ENCODE data around the gene SHISA5.

SHISA5 gene

DNA sequence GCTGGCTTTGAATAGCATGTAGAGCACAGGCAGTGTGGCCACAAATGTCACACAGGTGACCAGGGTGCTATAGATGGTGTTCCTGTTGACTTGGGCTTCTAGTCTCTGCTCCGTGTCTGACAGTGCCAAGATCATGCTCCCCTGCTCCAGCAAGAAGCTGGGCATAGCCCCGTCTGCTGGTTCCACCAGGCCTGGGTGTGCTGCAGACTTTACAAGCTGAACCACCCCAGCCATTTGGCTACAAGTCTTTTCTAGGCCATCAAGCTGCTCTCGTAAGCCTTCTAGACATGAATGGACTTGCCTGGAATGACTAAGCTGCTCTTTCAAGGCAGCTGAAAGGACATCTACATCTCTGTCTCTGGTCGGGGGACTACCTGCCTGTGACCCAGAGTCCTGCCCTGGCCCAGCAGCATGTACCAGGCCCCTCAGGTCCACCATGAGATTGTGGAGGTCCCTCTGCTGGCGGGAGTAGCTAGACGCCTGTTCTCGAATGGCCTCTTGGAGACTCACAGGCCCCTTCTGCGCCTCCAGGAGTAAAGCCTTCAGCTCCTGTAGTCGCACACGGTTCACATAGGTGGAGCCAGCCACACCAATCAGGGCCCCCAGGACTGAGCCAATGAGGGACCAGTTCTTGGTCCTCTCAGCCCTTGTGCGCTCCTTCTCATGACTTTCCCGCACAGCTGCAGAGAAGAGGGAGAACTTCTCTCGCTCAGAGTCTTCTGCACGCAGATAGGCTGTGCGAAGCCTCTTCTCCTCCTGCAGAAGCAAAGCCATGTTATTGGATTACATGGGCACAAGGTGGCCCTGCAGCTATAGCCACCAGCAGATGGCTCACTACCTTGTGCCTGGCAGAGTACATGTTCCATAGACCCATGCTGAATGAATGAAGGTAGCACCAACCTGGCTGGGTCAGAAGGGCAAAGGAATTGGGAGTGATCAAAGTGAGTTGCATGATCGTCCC is 71.3 kb downstream of the SHISA5 start:
- no peak for DNase-seq (ENCODE audit: extremely low read depth, low read depth)

DNA sequence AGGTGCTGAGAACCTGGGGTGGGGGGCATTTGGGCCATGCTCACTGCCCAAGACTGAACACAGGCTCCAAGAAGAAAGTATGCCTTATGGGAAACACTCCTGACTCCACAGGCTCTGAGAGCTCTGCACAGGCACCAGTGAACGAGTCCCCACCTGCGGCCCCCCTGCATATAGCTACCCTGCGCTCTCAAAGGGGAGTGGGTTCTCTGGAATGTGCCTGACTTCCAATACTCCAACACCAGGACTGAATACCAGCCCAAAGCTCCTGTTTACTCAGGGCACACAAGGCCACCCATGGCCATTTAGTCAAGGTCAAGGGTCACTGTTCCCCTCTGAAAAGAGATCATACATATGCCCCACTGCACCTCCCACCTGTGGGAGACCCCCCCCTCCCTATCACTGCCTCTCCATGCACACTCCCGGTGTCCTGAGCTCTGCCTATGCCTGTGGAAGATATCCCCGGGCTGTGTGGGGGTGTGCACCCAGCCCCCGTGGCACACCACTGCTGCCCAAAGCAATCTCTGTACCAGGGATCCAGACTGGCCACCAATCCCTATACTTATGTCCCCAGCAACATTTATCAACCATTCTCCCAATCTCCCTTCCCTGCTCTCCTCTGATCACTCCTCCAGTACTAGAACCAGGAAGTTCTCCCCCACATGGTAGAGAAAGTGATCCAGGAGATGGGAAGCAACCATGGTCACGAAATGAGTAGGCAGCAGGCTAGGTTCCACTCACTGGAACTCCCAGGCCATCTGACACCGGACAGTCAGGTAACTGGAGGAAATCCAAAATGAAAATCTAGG is 72.5 kb downstream of the SHISA5 start:
- no peak for DNase-seq (ENCODE audit: extremely low read depth, low read depth)
- TF ChIP-seq, protein P1, sequence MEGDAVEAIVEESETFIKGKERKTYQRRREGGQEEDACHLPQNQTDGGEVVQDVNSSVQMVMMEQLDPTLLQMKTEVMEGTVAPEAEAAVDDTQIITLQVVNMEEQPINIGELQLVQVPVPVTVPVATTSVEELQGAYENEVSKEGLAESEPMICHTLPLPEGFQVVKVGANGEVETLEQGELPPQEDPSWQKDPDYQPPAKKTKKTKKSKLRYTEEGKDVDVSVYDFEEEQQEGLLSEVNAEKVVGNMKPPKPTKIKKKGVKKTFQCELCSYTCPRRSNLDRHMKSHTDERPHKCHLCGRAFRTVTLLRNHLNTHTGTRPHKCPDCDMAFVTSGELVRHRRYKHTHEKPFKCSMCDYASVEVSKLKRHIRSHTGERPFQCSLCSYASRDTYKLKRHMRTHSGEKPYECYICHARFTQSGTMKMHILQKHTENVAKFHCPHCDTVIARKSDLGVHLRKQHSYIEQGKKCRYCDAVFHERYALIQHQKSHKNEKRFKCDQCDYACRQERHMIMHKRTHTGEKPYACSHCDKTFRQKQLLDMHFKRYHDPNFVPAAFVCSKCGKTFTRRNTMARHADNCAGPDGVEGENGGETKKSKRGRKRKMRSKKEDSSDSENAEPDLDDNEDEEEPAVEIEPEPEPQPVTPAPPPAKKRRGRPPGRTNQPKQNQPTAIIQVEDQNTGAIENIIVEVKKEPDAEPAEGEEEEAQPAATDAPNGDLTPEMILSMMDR (IDR thresholded peaks at IDR 0.05; ENCODE audit: low read depth, low read length), result no peak

More for the DNA sequence above, 71.3 kb downstream of the SHISA5 start:
- TF ChIP-seq, protein P1 (IDR thresholded peaks at IDR 0.05; ENCODE audit: low read depth, low read length), result no peak

DNA sequence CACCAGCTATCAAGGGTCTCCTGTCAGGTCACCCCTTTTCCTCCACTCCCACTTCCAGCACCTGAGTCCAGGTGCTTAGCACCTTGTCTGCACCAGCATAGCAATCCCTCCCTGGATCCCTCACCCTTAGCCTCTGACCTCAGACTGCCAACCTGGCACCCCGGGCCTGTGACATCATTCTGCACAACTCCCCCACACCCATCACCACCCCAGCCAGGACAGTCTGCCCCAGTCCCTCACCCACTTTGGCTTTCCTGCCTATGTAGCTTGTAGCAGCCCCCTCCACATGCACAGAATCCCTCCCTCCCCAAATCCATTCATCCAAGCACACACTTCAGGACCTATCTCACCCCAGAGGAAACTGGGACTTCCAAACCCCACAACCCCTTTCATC is 73.3 kb downstream of the SHISA5 start:
- no peak for DNase-seq (ENCODE audit: extremely low read depth, low read depth)
- TF ChIP-seq, protein P1 (IDR thresholded peaks at IDR 0.05; ENCODE audit: low read depth, low read length), result no peak

DNA sequence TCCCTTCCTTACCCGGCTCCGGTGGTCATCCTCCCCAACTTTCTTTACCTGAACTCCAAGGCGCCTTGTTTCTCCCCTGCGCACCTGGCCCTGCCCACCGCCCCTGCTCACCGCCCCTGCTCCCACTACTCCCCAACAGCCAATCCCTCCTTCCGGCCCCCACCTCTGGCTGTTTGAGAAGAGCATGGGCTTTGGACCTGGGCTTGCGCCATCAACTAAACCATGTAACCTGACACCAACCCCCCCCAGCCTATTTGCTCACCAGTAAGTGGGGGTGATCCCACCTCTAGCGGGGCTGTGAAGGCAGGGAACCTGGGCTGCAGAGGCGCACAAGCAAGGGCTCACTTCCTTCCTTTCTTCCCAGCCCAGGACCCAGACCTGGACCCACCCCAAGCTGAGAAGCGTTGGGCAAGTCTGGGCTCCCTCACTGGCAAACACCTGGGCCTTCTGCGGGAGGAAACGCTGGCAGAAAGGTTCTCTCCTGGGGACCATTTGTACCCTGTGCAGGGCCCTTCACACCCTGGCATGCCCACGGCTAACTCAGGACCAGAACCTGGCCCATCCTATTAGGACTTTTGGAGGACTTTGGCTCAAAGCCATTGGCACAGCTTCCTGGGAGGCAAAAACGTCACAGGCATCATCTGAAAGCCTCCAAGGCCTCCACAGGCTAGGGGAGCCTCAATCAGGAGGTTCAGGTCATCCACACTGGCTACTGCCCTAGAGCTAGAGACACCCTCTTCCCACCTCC is 73.8 kb downstream of the SHISA5 start, which contains the start of gene PLXNB1:
Gene PLXNB1 (minus strand): TSS at position 127 of the 748 bp plus-strand sequence. CDS start 5,475 bp downstream, outside the sequence.
- DNase-seq (ENCODE audit: extremely low read depth, low read depth), result no peak
- TF ChIP-seq, protein P1 (IDR thresholded peaks at IDR 0.05; ENCODE audit: low read depth, low read length), result no peak

DNA sequence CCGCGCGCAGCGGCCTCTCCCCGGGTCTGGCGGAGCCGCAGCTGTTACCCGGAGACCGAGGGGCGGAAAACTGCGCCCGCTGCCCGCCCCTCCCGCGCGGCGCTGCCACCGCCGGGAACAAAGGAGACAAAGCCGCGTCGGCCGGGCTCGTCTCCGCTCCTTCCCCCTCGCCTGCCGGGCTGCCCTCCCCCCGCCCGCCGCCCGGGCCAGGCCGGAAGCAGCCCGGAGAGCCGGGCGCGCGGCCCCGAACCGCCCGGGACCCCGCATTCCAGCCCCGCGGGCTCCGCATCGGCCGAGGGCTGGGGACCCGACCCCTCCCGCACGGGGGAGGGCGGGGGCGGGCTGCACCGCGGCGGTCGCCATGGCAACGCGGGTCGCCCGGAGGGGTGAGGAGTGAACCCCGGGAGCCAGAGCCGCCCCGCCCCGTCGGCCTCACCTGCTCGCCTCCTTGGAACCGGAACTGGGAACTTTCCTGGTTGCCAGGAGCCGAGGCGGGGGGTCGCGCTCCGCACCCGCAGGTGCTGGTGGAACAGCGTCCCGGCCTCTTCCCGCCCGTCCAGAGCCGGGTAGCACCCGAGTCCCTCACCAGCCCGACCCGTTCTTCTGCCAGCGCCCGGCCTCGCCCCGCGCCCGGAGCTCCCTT is 74.5 kb downstream of the SHISA5 start:
- DNase-seq (ENCODE audit: extremely low read depth, low read depth), result no peak
- TF ChIP-seq, protein P1 (IDR thresholded peaks at IDR 0.05; ENCODE audit: low read depth, low read length), result no peak

DNA sequence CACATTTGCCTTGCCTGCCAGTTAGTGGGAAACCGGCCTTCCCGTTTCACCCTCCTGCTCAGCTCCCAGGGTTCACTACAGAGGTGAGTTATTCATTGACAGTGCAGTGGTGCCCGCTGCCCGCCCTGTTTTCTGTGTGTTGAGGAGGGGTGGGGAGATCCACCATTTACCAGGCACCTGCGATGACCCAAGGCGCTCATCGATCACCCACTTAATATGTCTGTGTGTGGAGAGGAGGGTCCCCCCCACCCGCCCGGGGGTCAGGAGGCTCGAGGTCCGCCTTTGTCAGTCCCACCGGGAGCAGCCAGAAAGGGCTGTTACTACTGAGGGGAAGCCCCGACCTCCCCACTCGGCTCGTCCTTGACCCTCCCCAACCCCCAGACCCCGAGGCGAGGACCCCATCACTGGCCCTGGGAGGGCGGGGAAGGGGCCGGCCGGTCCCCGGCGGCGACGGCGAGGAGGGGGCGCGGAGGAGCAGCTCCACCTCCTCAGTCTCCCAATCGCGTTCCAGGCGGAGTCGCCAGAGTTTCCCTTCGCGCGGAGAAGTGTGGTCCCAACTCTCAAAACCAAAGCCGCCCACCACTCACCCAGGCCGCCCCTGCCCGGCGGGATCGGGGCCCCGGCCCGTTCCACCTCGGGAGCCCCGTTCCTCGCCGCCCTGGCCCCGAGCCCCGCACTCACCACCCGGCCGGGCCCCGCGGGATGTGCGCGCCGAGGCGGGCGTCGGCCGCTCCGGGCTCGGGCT is 75.2 kb downstream of the SHISA5 start:
- no peak for DNase-seq (ENCODE audit: extremely low read depth, low read depth)
- TF ChIP-seq, protein P1 (IDR thresholded peaks at IDR 0.05; ENCODE audit: low read depth, low read length), result no peak

Data from AG09319 (cell line).